ENCODE results near the gene SMAD1.

SMAD1 gene

GRCh38 chr4:145505995-145506394 is 24.3 kb downstream of the SMAD1 start:
- no peak for TF ChIP-seq CTCF (IDR thresholded peaks at IDR 0.05; ENCODE audit: low read depth, low read length)
- no peak overlapping the region for H3K4me3 ChIP-seq (ENCODE audit: low read depth, low read length)

- no peak for TF ChIP-seq CTCF (IDR thresholded peaks at IDR 0.05; ENCODE audit: low read depth, low read length)
- H3K4me3 ChIP-seq (ENCODE audit: low read depth, low read length): no peak overlapping the region
These were observed 26.0 kb downstream of the SMAD1 start for GRCh38 chr4:145507636-145508035.

GRCh38 chr4:145511913-145512522 is 30.4 kb downstream of the SMAD1 start:
- TF ChIP-seq CTCF (IDR thresholded peaks at IDR 0.05; ENCODE audit: low read depth, low read length): no peak
- H3K4me3 ChIP-seq (ENCODE audit: low read depth, low read length): no peak overlapping the region

GRCh38 chr4:145513020-145513621 is 31.5 kb downstream of the SMAD1 start:
- TF ChIP-seq CTCF (IDR thresholded peaks at IDR 0.05; ENCODE audit: low read depth, low read length): no peak
- no peak overlapping the region for H3K4me3 ChIP-seq (ENCODE audit: low read depth, low read length)

GRCh38 chr4:145520172-145520571 is 38.5 kb downstream of the SMAD1 start:
- no peak overlapping the region for H3K4me3 ChIP-seq (ENCODE audit: low read depth, low read length)
- no peak for TF ChIP-seq CTCF (IDR thresholded peaks at IDR 0.05; ENCODE audit: low read depth, low read length)

GRCh38 chr4:145521282-145521681 is 39.6 kb downstream of the SMAD1 start:
- no peak for TF ChIP-seq CTCF (IDR thresholded peaks at IDR 0.05; ENCODE audit: low read depth, low read length)
- H3K4me3 ChIP-seq (ENCODE audit: low read depth, low read length): no peak overlapping the region

- no peak overlapping the region for H3K4me3 ChIP-seq (ENCODE audit: low read depth, low read length)
- no peak for TF ChIP-seq CTCF (IDR thresholded peaks at IDR 0.05; ENCODE audit: low read depth, low read length)
These were observed 41.5 kb downstream of the SMAD1 start for GRCh38 chr4:145523117-145523516.
